Stimulated activated effector memory CD8-positive, alpha-beta T cell treated with anti-CD3 and anti-CD28 coated beads, Interleukin-12 subunit alpha, Interleukin-12 subunit beta, amount 100 ng/mL, for 72 hours (primary cell): ENCODE measurements around the gene SOD1.

Experiments used
- ATAC-seq: fragments of 150-1000 bp; cut with Tn5 transposase; 2 replicates; pipeline ENCODE4 v1.10.0; 2021
- DNase-seq, 2 donors: peaks; one replicate each; pipeline ENCODE4 v3.0.0; 2021 to 2022; ENCODE audit warnings: low spot score in 2 of 2
- H3K27ac Mint-ChIP-seq: one replicate; pipeline ENCODE4 v1.8.0; 2022; ENCODE audit warnings: mild to moderate bottlenecking, mixed read lengths
- H3K36me3 Mint-ChIP-seq: one replicate; pipeline ENCODE4 v1.8.0; 2022; ENCODE audit warnings: mild to moderate bottlenecking, mixed read lengths
- H3K4me1 Mint-ChIP-seq: one replicate; pipeline ENCODE4 v1.8.0; 2022; ENCODE audit warnings: mixed read lengths
- H3K4me3 Mint-ChIP-seq: one replicate; pipeline ENCODE4 v1.8.0; 2022; ENCODE audit warnings: mild to moderate bottlenecking, mixed read lengths
- H3K9me3 Mint-ChIP-seq: one replicate; pipeline ENCODE4 v1.8.0; 2022; ENCODE audit warnings: mixed read lengths

SOD1 gene

GRCh38 chr21:31714741-31715365 lies 55.4 kb downstream of the SOD1 start:
- no peaks in the 10 kb centered on the region for H3K9me3 Mint-ChIP-seq
- no peaks in the 10 kb centered on the region for H3K36me3 Mint-ChIP-seq
- peak overlapping the region; percentile 89 for H3K27ac Mint-ChIP-seq
- ATAC-seq = no peak
- peaks cover 58% of the 10 kb centered on the region for H3K4me1 Mint-ChIP-seq
- H3K4me3 Mint-ChIP-seq = peak overlapping the region; percentile 41
- DNase-seq = no peak

- Mint-ChIP-seq H3K36me3 (no peaks in the 10 kb centered on the region), H3K4me3 (no peak overlapping the region), H3K4me1 (peaks cover 58% of the 10 kb centered on the region), H3K27ac (no peak overlapping the region), H3K9me3 (no peaks in the 10 kb centered on the region)
- DNase-seq (no peak), ATAC-seq (no peak)
Observed at GRCh38 chr21:31716106-31716505, 56.6 kb downstream of the SOD1 start.
